Measurements from ENCODE around the gene QSOX1. TPM values are rescaled to one million over a fixed set of nuclear protein-coding genes. Genes with fewer than 3 reads are reported as not detected.

The QSOX1 gene
- total RNA-seq, 1 donor from 2014 or later = 156 TPM

- Histone ChIP-seq H3K9me3 (ENCODE audit: insufficient read depth, low read depth, low read length) (no peaks in the 10 kb centered on the region), H3K4me2 (ENCODE audit: low read length) (peak overlapping the region; percentile 44), H3K4me1 (ENCODE audit: insufficient read depth, low read length) (peaks cover 11% of the 10 kb centered on the region), H3K9ac (ENCODE audit: low read length) (no peak overlapping the region), H2AFZ (ENCODE audit: low read depth, low read length) (no peak overlapping the region), H3K27me3 (ENCODE audit: insufficient read depth, low read length) (no peaks in the 10 kb centered on the region), H3K79me2 (ENCODE audit: insufficient read depth, low read length) (no peaks in the 10 kb centered on the region), H3K27ac (ENCODE audit: low read depth, low read length) (peak overlapping the region; percentile 39), H3K4me3 (ENCODE audit: insufficient read depth, low read depth, low read length) (no peak overlapping the region), H3K36me3 (ENCODE audit: insufficient read depth, low read length) (peaks cover 6% of the 10 kb centered on the region), H4K20me1 (ENCODE audit: insufficient read depth, low read length) (no peaks in the 10 kb centered on the region)
- FAIRE-seq (no peak), DNase-seq (ENCODE audit: low read depth) (no peak)
- no peaks in the 10 kb centered on the region for H3K9me3 Mint-ChIP-seq (ENCODE audit: unreplicated experiment)
- H3K4me3 Mint-ChIP-seq (ENCODE audit: unreplicated experiment) = no peak overlapping the region
- TF ChIP-seq EZH2 (IDR thresholded peaks at IDR 0.05; ENCODE audit: insufficient read depth, low read length) (no peak), CTCF (IDR thresholded peaks at IDR 0.05; ENCODE audit: insufficient read depth, low read depth, low read length) (no peak)
- H3K36me3 Mint-ChIP-seq (ENCODE audit: low read depth, unreplicated experiment) = peaks cover 3% of the 10 kb centered on the region
- peaks cover 9% of the 10 kb centered on the region for H3K4me1 Mint-ChIP-seq (ENCODE audit: low read depth, unreplicated experiment)
- no peak overlapping the region for H3K27ac Mint-ChIP-seq (ENCODE audit: unreplicated experiment)
- H3K27me3 Mint-ChIP-seq (ENCODE audit: low read depth, unreplicated experiment) = no peaks in the 10 kb centered on the region
Observed at GRCh38 chr1:180116964-180117763, 37.5 kb upstream of the QSOX1 start.

GRCh38 chr1:180117764-180118116, 36.9 kb upstream of the QSOX1 start:
- Mint-ChIP-seq H3K27me3 (ENCODE audit: low read depth, unreplicated experiment) (no peaks in the 10 kb centered on the region), H3K27ac (ENCODE audit: unreplicated experiment) (no peak overlapping the region), H3K36me3 (ENCODE audit: low read depth, unreplicated experiment) (peaks cover 3% of the 10 kb centered on the region), H3K4me3 (ENCODE audit: unreplicated experiment) (no peak overlapping the region), H3K4me1 (ENCODE audit: low read depth, unreplicated experiment) (peaks cover 9% of the 10 kb centered on the region), H3K9me3 (ENCODE audit: unreplicated experiment) (no peaks in the 10 kb centered on the region)
- H3K4me2 ChIP-seq (ENCODE audit: low read length) = peak overlapping the region; percentile 44
- H3K9me3 ChIP-seq (ENCODE audit: insufficient read depth, low read depth, low read length) = no peaks in the 10 kb centered on the region
- no peak for FAIRE-seq
- H3K36me3 ChIP-seq (ENCODE audit: insufficient read depth, low read length) = no peaks in the 10 kb centered on the region
- TF ChIP-seq CTCF (IDR thresholded peaks at IDR 0.05; ENCODE audit: insufficient read depth, low read depth, low read length) = no peak
- no peak for TF ChIP-seq EZH2 (IDR thresholded peaks at IDR 0.05; ENCODE audit: insufficient read depth, low read length)
- H3K4me1 ChIP-seq (ENCODE audit: insufficient read depth, low read length) = peaks cover 11% of the 10 kb centered on the region
- DNase-seq (ENCODE audit: low read depth) = peak; percentile 82
- H2AFZ ChIP-seq (ENCODE audit: low read depth, low read length) = no peak overlapping the region
- H3K4me3 ChIP-seq (ENCODE audit: insufficient read depth, low read depth, low read length) = no peak overlapping the region
- no peak overlapping the region for H3K9ac ChIP-seq (ENCODE audit: low read length)
- no peaks in the 10 kb centered on the region for H3K79me2 ChIP-seq (ENCODE audit: insufficient read depth, low read length)
- peak overlapping the region; percentile 39 for H3K27ac ChIP-seq (ENCODE audit: low read depth, low read length)
- H3K27me3 ChIP-seq (ENCODE audit: insufficient read depth, low read length) = no peaks in the 10 kb centered on the region
- H4K20me1 ChIP-seq (ENCODE audit: insufficient read depth, low read length) = no peaks in the 10 kb centered on the region

- FAIRE-seq = no peak
- Histone ChIP-seq H3K79me2 (ENCODE audit: insufficient read depth, low read length) (no peaks in the 10 kb centered on the region), H3K9me3 (ENCODE audit: insufficient read depth, low read depth, low read length) (no peaks in the 10 kb centered on the region), H4K20me1 (ENCODE audit: insufficient read depth, low read length) (no peaks in the 10 kb centered on the region), H3K27ac (ENCODE audit: low read depth, low read length) (no peak overlapping the region), H3K4me2 (ENCODE audit: low read length) (no peak overlapping the region), H3K27me3 (ENCODE audit: insufficient read depth, low read length) (no peaks in the 10 kb centered on the region), H3K36me3 (ENCODE audit: insufficient read depth, low read length) (no peaks in the 10 kb centered on the region), H3K4me3 (ENCODE audit: insufficient read depth, low read depth, low read length) (no peak overlapping the region), H3K9ac (ENCODE audit: low read length) (no peak overlapping the region), H2AFZ (ENCODE audit: low read depth, low read length) (no peak overlapping the region), H3K4me1 (ENCODE audit: insufficient read depth, low read length) (peaks cover 11% of the 10 kb centered on the region)
- no peak for TF ChIP-seq EZH2 (IDR thresholded peaks at IDR 0.05; ENCODE audit: insufficient read depth, low read length)
- TF ChIP-seq CTCF (IDR thresholded peaks at IDR 0.05; ENCODE audit: insufficient read depth, low read depth, low read length) = no peak
- H3K4me3 Mint-ChIP-seq (ENCODE audit: unreplicated experiment) = no peak overlapping the region
- no peak for DNase-seq (ENCODE audit: low read depth)
- no peak overlapping the region for H3K27ac Mint-ChIP-seq (ENCODE audit: unreplicated experiment)
- H3K27me3 Mint-ChIP-seq (ENCODE audit: low read depth, unreplicated experiment) = peaks cover 3% of the 10 kb centered on the region
- peaks cover 2% of the 10 kb centered on the region for H3K9me3 Mint-ChIP-seq (ENCODE audit: unreplicated experiment)
- peaks cover 3% of the 10 kb centered on the region for H3K36me3 Mint-ChIP-seq (ENCODE audit: low read depth, unreplicated experiment)
- H3K4me1 Mint-ChIP-seq (ENCODE audit: low read depth, unreplicated experiment) = peaks cover 9% of the 10 kb centered on the region
Observed at GRCh38 chr1:180119837-180120236, 34.8 kb upstream of the QSOX1 start.

Measured in astrocyte (in vitro differentiated cells and primary cell).